Liver (tissue), 3 donors: ENCODE results near the gene PSMB8.

ENCODE experiments used
- GABPA ChIP-seq, 2 donors: IDR thresholded peaks in 1 of 2; conservative IDR thresholded peaks in 1 of 2; 2 replicates each; pipeline ENCODE4 v1.6.1; 2016; ENCODE audit warnings: antibody characterized with exemption in 2 of 2, mild to moderate bottlenecking in 1 of 2, moderate library complexity in 1 of 2
- HNF4G ChIP-seq: IDR thresholded peaks from 2 replicates; pipeline ENCODE4 v1.6.1; 2016; ENCODE audit warnings: antibody characterized with exemption
- TF ChIP-seq, protein P1 (sequence below): IDR thresholded peaks from 2 replicates; pipeline ENCODE4 v1.6.1; 2016; ENCODE audit warnings: antibody characterized with exemption
- TF ChIP-seq, protein P2 (sequence below): IDR thresholded peaks from 2 replicates; pipeline ENCODE4 v1.6.1; 2016; ENCODE audit warnings: antibody characterized with exemption
- TF ChIP-seq, protein P3 (sequence below): fragments of 150-350 bp; IDR thresholded peaks from 2 replicates; pipeline ENCODE4 v1.5.1; 2017; ENCODE audit warnings: improper control_type of control experiment, low read depth, low read length; ENCODE audit not compliant: missing input control
- donor health status: healthy.
- donor health status: healthy.

DNA sequence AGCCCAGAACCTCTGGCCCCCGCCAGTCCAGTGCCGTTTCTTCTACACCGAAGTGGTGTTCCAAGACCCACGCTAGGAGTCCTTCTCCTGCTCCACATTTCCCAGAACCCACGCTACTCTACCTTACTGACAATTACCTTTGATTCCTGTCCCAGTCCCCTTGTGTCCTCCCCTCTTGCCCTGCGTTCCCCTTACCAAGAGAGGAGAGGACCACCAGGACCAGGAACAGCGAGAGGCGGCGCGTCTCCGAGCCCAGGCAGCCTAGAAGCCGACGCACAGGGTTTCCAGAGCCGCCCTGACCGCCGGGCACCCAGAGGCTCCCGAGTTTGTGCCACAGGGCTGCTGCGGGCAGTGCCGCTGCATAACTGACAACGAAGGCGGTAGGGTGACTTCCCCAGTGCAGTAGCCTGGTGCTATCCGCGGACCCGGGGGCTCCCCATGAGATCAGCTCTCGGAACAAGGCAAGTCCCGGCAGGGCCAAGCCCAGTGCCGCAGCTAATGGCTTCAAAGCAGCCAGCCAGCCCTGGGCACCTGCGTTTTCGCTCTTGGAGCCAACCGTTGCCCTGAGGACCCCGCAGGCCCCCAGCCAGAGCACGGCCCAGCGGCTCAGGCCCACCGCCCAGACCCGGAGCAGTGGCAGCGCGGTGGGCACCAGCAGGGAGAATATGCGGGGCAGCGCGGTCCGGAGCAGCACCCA, 9.1 kb upstream of the PSMB8 start:
- no peak for TF ChIP-seq GABPA (IDR thresholded peaks at IDR 0.05 in 1 of 2, conservative IDR thresholded peaks at IDR 0.05 in 1 of 2)
- TF ChIP-seq, protein P1, sequence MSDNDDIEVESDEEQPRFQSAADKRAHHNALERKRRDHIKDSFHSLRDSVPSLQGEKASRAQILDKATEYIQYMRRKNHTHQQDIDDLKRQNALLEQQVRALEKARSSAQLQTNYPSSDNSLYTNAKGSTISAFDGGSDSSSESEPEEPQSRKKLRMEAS, result no peak
- TF ChIP-seq, protein P2, sequence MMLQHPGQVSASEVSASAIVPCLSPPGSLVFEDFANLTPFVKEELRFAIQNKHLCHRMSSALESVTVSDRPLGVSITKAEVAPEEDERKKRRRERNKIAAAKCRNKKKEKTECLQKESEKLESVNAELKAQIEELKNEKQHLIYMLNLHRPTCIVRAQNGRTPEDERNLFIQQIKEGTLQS, result no peak
- TF ChIP-seq, protein P3, sequence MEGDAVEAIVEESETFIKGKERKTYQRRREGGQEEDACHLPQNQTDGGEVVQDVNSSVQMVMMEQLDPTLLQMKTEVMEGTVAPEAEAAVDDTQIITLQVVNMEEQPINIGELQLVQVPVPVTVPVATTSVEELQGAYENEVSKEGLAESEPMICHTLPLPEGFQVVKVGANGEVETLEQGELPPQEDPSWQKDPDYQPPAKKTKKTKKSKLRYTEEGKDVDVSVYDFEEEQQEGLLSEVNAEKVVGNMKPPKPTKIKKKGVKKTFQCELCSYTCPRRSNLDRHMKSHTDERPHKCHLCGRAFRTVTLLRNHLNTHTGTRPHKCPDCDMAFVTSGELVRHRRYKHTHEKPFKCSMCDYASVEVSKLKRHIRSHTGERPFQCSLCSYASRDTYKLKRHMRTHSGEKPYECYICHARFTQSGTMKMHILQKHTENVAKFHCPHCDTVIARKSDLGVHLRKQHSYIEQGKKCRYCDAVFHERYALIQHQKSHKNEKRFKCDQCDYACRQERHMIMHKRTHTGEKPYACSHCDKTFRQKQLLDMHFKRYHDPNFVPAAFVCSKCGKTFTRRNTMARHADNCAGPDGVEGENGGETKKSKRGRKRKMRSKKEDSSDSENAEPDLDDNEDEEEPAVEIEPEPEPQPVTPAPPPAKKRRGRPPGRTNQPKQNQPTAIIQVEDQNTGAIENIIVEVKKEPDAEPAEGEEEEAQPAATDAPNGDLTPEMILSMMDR, result no peak
- no peak for TF ChIP-seq HNF4G
